GM18909 (cell line): ENCODE data around the gene TRIM26.

Experiments used
- ATAC-seq: cut with Tn5 transposase; IDR thresholded peaks from one replicate; pipeline ENCODE4 v1.9.1; 2021; ENCODE audit warnings: mild to moderate bottlenecking; ENCODE audit not compliant: unreplicated experiment, poor library complexity

TRIM26 gene

DNA sequence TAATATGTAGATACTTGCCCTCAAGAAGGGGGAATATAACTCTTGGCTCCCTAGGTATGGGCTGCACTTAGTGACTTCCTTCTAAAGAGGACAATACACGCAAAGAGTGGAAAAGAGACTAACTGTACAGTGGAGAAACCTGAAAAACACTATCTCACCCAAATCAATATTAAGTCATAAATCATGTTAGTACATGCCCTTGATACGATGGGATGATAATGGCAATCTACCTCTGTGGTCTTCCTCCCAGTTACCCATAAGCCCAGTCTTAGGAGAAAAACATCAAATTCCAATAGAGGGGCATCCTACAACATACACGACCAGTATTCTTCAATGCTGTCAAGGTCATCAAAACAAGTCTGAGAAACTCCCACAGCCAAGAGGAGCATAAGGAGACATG, 1.3 kb downstream of the TRIM26 start:
- no peak for ATAC-seq

DNA sequence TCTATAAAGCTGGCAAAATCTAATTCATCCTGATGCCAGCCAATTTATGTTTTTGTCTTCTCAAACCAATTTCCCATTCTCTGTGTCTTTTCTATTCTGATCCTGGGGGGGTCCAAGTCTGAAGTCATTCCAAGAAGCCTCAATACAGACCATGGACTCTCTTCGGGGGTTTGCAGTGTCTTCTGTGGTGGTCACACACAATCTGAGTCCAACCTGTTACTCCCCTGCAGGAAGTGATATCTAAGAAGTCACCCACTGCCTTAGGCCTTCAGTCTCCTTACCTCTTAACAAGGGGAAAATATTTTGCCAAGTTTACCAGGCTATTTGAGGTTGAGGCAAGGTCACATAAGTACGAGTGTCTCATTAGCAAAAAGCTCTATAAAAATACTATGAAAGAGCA, 1.9 kb downstream of the TRIM26 start:
- no peak for ATAC-seq

DNA sequence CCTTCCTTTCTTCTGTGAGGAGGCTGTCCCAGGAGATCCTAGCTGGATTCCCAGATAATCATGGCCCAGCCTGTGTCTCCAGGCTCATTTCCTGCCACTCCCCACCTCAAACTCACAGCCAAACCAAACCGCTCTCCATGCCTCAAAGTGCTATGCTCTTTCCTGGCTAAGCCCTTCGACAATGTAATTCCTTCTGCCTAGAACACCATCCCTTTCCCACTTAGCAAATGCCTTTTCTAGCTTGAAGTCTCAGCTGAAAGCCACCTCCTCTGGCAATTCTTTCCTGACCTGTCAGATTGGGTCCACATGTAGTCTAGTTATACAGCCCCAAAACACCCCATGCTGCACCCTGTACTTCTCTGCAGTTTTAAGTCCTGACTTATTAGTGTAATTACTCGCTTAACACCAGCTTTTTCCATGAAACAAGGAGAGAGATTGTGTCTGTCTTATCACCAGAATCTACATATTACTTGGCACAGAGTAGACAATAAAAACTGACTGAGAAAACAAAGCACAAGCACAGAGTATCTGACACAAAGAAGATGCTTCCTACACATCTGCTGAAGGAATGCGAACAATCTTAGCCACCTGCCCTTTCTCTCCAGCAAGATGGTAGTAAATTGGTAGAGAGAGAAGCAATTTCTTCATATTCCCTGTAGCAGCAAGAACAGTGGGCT, 5.4 kb downstream of the TRIM26 start:
- ATAC-seq = no peak

DNA sequence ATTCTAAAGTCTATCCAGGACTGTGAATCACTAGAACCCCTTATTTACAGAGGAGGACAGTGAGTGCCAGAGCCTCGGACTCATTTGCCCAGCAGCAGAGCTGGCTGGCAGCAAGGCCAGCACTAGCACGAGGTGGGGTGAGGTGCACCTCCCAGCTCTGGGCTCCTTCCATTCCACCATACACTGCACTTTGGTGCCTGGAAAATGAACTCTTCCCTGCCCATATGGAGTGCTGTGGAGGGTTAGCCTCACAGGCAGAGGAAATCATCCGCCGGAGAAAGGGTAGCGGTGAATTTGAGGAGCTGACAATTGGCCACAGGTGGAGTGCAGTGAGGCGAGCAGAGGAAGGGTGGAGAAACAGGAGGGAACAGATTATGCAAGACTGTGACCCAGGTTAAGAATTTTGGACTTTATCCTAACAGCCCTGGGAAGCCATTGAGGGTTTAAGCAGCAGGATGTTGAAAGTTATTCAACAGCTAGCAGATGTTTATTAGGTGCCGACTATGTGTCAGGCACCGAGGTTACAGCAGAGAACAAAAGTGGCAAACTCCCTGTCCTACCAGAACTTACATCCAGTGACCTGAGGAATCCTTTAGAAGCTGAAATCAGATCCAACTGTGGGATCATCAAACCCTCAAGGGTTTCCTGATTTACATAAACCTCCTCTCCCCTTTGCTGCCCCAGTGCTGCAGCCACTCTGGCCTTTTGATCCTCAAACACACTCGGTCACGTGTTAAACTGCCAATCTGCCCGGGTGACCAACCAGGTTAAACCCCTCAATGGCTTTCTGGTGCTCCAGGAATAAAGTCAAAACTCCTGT, 6.2 kb downstream of the TRIM26 start:
- ATAC-seq = no peak

DNA sequence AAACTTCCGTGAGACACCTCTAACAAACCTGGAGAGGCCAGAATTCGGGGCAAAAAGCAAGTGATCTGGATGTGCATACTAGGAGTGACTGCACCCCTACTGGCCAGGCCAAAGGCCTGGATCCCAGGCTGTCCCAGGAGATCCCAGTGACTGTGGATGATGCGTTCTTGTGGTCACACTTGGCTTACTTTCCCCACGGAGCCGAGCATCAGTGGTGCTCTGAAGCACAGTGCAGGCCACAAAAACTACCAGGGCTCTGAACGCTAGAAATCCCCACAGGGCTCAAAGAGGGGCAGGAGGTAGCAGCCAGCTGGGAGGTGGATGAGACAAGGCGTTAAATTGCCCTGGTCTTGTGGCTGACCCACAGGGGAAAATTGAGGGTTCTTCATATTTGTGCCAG, 7.1 kb downstream of the TRIM26 start:
- no peak for ATAC-seq

DNA sequence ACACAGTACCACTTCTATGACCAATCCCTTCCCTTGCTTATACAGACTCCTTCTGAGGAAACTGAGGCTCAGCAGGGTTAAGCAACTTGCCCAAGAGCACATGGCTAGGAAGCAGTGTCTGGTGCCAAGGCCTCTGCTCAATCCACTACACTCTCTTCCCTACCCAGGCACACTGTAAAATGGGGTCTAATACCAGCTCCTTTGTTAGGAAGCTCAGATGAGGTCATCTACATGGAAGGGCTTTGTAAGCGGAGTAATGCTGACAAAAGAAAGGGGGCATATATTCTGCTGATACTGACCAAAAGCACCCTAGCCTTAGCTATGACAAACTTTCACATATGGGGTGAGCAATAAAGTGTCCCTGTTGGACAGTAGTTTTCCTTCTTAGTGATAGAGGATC, 9.1 kb downstream of the TRIM26 start:
- no peak for ATAC-seq

DNA sequence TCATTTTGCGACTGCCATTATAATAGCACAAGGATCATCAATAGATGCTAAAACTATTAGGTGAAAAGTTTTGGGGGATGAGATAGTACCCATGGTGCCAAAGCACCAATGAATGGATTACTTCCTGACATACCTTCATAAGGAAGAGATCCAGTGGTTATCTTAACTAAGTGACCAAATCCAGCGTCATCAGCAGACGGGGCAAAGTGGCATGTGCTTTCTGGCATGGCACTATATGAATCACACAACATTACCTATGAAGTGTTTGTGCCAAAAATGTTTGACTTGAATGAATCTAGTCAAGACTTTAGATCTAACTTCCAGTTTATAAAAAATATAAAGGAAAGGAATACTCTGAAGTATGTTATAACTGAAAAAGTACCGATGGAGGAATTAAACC, 10.8 kb downstream of the TRIM26 start:
- no peak for ATAC-seq

DNA sequence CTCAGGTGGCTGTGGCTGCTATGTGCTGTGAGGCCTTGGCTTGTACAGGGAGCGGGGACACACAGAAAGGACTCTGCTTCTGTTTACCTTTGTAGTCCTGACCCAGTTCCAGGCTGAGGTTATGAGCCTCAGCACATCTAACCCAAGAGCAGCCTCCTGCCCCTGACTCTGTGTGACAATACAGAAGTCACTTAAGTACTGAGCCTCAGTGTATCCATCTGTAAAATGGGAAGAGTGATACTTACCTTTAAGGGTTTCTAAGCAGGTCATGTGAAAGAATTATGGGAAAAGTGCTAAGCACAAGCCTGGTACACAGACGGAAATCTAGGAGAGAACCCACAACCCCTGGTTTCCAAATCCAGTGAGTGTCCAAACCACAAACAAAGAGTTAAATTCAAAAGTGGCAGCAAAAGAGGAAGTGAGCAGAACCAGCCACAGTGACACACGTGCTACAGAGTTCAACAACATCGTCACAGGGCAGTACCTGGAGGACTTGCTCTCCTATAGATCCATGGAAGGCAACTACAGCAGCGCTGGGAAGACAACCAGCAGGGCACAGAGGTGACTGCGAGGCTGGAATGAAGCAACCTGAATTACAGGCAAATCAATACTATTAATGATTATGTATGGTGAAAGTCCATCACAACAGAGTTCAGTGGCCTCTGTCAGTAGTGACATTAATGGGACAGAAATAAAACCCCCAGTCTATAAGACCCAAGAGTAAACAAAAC, 12.5 kb downstream of the TRIM26 start:
- no peak for ATAC-seq

DNA sequence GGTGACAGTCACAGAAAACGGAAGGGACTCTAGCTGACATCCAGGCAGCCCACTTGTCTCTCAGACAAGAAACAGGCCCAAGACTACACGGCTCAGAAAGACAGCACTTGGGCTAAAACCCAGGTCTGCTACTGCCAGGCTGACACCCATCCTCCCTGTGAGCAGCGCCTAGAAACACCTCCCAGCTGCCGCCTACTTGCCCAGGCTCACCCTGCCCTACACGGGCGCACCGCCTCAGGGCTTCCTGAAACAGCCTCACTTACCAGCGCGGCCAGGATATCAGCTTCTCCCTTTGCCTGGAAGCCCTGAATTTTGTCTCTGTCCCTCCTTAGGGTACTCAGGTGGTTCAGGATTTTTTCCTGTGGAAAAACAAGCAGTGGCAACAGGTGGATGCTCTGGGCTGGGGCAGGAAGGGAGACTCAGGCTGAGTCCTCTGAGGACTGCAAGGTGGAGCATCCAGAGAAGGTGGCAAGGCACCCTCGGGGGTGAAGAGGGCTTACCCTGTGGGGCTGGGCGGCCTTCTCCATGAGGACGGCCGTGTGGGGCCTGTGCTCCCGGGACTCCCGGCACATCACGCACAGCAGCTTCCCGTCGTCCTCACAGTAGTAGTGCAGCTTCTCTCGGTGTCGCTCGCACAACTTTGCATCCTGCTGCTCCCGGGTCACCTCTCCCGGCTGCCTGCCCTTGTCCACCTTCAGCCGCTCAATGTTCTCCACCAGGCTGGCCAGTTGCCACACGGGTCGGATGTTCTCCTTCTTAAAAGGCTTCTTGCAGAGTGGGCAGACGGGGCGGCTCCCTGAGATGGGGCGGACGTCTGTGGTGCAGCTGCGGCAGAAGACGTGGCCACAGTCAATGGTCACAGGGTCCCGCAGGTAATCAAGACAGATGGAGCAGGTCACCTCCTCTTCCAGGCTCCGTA, 14.8 kb downstream of the TRIM26 start:
- no peak for ATAC-seq

DNA sequence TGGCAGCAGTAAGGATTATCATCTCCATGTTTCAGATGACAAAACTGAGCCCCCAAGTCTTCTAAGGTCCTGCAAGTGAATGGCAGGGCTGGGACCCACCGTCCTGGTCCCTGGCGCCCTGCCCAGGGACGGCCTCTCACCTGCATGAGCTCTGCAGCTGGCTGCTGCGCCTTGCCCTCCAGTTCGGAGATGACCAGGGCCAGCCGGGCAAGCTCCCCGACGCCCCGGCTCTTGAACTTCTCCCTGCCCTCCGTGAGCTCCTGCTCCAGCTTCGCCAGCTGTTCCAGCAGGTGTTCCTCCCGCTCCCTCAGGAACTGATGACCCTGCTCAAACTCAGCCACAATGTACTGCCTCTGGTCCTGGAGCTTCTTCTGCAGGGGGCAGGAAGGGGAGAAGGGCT, 16.8 kb downstream of the TRIM26 start:
- ATAC-seq = no peak

DNA sequence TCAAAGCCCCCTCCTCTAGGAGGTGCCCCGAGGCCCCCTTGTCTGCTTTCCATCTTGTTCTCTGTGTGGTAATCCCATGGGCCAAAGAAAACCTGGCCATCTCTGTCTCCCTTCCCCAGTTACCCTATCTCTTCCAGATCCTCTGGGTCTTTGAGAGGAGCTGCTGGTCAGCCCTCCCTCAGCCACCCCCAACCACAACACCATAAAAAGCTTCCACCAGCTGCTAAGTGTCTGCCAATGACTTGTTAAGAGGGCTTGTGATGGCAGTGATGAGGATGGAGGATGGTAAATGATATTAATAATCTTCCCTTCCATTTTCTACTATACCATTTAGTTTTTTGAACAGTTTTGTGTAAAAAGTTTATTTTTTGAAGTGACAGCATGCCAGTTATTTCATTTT, 17.3 kb downstream of the TRIM26 start:
- no peak for ATAC-seq

DNA sequence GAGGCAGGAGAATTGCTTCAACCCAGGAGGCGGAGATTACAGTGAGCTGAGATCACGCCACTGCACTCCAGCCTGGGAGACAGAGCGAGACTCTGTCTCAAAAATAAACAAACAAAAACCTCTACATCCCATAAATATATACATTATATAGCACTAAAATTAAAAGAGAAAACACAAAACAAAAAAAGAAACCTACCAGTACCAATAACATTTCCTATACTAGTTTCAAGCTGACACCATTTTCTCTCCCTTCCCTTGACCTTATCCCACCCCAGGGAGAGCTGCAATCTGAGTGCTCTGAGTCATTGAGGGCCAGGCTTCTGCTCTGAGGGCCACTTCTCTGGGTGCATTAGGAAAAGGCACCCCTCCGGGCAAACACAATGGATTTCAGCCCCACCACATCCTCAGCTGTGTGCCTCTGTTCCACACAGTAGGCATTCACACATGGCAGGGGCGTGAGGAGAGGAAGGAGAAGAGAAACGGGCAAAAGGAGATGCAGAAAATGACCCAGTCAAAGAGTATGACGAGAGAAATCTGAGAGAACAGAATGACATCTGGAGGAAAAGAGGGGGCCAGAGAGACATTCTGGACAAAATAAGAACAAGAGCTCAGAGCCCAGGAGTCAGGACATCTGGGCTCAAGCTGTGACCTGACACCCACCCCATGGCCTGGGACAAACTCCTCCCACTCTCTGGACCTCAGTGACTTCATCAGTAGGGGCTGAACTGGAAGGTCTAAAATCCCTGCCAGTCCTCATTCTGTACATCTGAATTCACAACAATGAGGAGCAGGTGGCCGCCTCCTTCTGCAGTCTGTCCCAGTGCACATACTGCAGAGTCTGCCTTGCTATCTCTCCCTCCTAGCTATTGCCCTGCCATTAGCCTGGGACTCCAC, 18.2 kb downstream of the TRIM26 start:
- no peak for ATAC-seq

DNA sequence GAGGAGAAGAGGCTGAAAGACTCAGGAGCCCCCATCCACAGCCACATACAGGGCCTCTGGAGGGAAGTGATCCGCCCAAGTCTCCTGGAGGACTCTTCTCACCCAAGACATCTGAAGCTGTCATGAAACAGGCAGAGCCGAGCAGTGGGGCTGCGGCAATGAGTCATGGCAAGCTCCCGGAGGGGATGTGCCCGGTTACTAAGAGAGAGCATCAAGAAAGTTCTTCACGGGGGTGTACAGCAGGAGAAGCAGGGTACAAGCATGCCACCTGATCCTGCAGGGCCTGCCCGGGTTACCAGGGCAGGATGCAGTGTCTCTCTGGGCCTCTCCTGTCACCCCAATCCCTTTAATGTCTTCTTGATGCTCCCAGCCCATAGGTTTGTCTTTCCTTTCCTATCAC, 21.1 kb downstream of the TRIM26 start:
- ATAC-seq = no peak

DNA sequence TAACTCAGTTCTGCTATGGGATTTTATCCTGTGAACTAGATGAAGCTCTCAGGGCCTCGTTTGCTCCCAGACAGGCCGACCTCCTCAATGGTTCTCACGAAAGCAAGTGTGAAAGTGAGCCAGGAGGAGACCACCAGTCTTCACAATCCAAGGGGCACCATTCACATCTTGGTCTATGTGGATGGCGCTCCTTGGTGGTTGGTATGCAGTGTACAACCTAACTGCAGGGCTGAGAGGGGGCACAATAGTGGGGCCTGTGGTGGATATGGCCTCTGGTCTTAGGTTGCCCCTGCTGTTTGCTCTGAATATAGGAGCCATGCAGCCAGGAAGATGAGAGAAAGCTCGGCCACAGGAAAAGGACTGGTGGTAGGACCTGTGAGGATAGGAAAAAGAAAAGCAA, 24.7 kb downstream of the TRIM26 start:
- ATAC-seq = no peak

DNA sequence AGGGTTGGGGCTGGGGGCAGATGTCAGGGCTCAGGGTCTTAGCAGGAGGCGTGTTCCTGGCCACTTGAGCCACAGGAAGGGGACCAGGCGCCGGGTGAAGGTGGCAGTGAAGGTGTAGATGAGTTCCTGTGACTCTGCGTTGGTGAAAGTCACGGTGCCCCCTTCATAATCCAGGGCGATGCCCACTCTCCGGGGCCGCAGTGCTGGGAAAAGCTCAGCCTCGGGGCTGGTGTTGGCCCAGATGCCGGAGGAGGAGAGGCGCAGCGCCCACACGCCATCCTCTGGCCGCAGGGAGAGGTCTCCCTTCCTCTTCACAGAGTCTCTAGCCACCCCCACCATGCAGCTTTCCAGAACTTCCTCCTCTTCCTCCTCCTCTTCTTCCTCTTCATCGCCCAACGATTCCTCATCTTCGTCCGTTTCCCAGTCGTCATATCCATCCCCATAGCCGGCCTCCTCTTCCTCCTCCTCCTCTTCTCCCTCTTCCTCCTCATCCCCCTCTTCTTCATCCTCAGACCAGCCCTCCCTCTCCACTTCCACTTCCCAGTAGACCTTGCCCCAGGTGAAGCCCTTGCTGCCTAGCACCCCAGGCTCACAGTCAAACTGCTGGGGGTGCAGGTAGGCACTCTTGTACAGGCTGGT, 27.2 kb downstream of the TRIM26 start:
- no peak for ATAC-seq

DNA sequence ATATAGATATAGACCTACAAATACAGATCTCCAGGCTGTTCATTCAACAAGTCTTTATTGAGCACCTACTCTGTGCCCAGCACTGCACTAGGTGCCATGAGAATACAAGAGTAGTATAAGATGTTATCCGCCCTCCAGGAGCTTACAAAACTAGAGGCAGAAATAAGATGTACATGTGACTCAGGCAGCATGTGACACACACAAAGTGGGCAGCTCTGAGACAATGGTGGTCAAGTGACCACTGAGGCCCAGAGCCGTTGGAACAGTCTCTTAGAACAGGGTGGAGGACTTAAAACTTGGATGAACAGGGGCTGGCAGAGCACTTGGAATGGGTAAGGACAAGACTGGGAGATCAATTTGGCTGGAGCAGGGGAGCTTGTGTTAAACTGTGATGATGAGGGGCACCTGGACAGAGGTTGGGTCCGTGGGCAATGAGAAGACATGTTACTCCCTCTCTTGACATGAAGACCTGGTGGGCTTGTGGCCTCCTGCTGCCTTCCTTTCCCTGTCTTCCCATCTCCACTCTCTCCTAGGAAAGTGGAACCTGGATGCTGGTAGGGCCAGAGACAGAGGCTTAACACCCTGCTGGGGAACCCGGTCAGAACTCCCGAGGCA, 28.7 kb downstream of the TRIM26 start:
- no peak for ATAC-seq

DNA sequence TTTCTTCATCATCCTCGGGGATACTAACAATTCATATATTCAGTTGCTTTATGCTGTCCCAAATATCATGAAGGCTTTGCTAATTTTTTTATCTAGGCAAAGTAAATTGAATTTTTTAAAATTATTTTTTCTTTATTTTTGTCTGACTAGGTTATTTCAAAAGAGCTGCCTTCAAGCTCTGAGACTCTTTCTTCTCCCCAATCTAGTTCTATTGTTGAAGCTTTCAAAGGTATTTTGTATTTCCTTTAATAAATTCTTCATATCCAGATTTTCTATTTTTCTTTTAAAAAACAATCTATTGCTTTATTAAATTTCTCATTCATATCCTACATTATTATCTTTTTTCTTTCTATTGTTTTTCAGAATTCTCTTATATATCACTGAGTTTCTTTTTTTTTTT, 33.1 kb downstream of the TRIM26 start:
- no peak for ATAC-seq

DNA sequence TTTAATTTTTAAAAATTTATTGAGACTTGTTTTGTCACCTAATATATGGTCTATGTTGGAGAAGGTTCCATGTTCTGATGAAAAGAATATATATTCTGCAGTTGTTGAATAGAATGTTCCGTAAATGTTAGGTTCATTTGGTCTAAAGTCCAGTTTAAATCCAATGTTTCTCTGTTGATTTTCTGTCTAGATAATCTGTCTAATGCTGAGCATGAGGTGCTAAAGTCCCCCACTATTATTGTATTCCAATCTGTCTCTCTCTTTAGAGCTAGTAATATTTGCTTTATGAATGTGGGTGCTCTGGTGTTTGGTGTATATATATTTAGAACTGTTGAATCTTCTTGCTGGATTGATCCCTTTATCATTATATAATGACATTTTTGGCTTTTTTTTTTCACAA, 34.4 kb downstream of the TRIM26 start:
- ATAC-seq = no peak

DNA sequence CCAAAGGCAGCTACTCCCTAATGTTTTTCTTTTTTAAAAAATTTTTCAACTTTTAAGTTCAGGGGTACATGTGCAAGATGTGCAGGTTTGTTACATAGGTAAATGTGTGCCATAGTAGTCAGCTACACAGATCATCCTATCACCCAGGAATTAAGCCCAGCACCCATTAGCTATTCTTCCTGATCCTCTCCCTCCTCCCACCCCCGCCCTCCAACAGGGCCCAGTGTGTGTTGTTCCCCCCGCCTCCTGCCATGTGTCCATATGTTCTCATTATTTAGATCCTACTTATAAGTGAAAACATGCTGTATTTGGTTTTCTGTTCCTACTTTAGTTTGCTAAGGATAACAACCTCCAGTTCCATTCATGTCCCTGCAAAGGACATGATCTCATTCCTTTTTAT, 37.4 kb downstream of the TRIM26 start:
- ATAC-seq = no peak
